ENCODE measurements around the gene IQUB. TPM values are rescaled to one million over a fixed set of nuclear protein-coding genes. Genes with fewer than 3 reads are reported as not detected.

Gene IQUB
- total and polyA plus RNA-seq, 2 donors (not counting 3 experiments of a cell fraction or from before 2014, with no cell fraction given), result 0.01 TPM; not detected in 1

- Histone ChIP-seq H3K9ac (replicated peaks; ENCODE audit: extremely low read depth, insufficient read depth, low read length) (no peak overlapping the region), H3K9me3 (replicated peaks; ENCODE audit: control insufficient read depth, insufficient read depth, low read length) (no peaks in the 10 kb centered on the region), H3K36me3 (ENCODE audit: control insufficient read depth in 2 of 2, extremely low read depth in 1 of 2, insufficient read depth in 2 of 2, low read length in 2 of 2) (no peaks in the 10 kb centered on the region), H3K4me2 (ENCODE audit: insufficient read depth, low read length) (no peak overlapping the region), H4K20me1 (replicated peaks; ENCODE audit: control insufficient read depth, extremely low read depth, insufficient read depth, low read length) (no peaks in the 10 kb centered on the region), H3K4me1 (ENCODE audit: control insufficient read depth, extremely low read depth, insufficient read depth, low read length) (no peaks in the 10 kb centered on the region), H3K27ac (ENCODE audit: insufficient read depth, low read depth, low read length) (no peak overlapping the region), H2AFZ (ENCODE audit: low read depth, low read length) (no peak overlapping the region), H3K4me3 (replicated peaks in 1 of 3; ENCODE audit: insufficient read depth in 1 of 3, low read depth in 1 of 3, low read length in 3 of 3) (no peak overlapping the region), H3K79me2 (ENCODE audit: control insufficient read depth, insufficient read depth, low read length) (no peaks in the 10 kb centered on the region), H3K27me3 (ENCODE audit: control insufficient read depth in 2 of 2, insufficient read depth in 2 of 2, low read length in 2 of 2) (no peaks in the 10 kb centered on the region), H3K9me1 (replicated peaks; ENCODE audit: control insufficient read depth, extremely low read depth, insufficient read depth, low read length) (no peaks in the 10 kb centered on the region)
- intact Hi-C loops (cut with micrococcal nuclease), result no loop called here
- ChIA-PET CTCF (interaction anchor here (3.8 kb wide), 1 partner anchor 22 kb away, joined by 17 read pairs; no protein-coding TSS in a partner anchor), POLR2A (no interaction called here)
- BruUV-seq (replicated peaks), result no TSS peak
- dilution Hi-C loops (cut with MboI; ENCODE audit: extremely low pct_ligation_motif_present, low sequenced_read_pairs), result no loop called here
- no peak for TF ChIP-seq MAX (IDR thresholded peaks at IDR 0.05; ENCODE audit: insufficient read depth, insufficient read length)
- no peak for TF ChIP-seq POLR2A (IDR thresholded peaks at IDR 0.05; ENCODE audit: low read depth, low read length)
- TF ChIP-seq CTCF (IDR thresholded peaks at IDR 0.05; ENCODE audit: extremely low read depth in 1 of 2, insufficient read depth in 1 of 2, low read depth in 1 of 2, low read length in 2 of 2), result no peak
- TF ChIP-seq MYC (IDR thresholded peaks at IDR 0.05; ENCODE audit: low read depth, low read length), result no peak
- no peak for TF ChIP-seq POLR2AphosphoS5 (IDR thresholded peaks at IDR 0.05; ENCODE audit: insufficient read depth, low read depth, low read length)
- no peak for TF ChIP-seq EZH2 (IDR thresholded peaks at IDR 0.05; ENCODE audit: borderline replicate concordance, low read depth, low read length, severe bottlenecking)
- TF ChIP-seq GATA2 (IDR thresholded peaks at IDR 0.05; ENCODE audit: insufficient read depth, insufficient read length, low read depth, low read length), result no peak
- TF ChIP-seq FOS (IDR thresholded peaks at IDR 0.05; ENCODE audit: borderline replicate concordance, insufficient read depth, low read length), result no peak
- no peak for TF ChIP-seq JUN (IDR thresholded peaks at IDR 0.05; ENCODE audit: borderline replicate concordance, insufficient read depth, insufficient read length, low read depth)
- DNase-seq (ENCODE audit: low read depth, low spot score) (no peak), FAIRE-seq (no peak)
These were observed 62.1 kb downstream of the IQUB start for GRCh38 chr7:123472327-123472726.

Measured in endothelial cell of umbilical vein (primary cell).